ENCODE results near the gene ARRDC4.

ARRDC4 gene

GRCh38 chr15:98000249-98001203 lies 40.0 kb downstream of the ARRDC4 start:
- DNase-seq = no peak

- no peak for DNase-seq
Observed at GRCh38 chr15:98001663-98002194, 41.2 kb downstream of the ARRDC4 start.

DNA sequence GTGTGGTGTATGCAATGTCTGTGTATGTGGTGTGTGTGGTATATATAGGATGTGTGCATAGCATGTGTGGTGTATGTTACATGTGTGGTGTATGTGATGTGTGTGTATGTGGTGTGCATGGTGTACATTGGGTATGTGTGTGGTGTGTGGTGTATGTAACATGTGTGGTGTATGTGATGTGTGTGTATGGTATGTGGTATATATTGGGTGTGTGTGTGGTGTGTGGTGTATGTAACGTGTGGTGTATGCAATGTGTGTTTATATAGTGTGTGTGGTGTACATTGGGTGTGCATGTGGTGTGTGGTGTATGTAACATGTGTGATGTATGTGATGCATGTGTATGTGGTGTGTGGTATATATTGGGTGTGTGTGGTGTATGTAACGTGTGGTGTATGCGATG lies 41.9 kb downstream of the ARRDC4 start:
- DNase-seq = no peak

GRCh38 chr15:98002866-98003265 lies 42.4 kb downstream of the ARRDC4 start:
- no peak for DNase-seq

- no peak for DNase-seq
Observed at GRCh38 chr15:98003518-98003917, 43.0 kb downstream of the ARRDC4 start.

DNA sequence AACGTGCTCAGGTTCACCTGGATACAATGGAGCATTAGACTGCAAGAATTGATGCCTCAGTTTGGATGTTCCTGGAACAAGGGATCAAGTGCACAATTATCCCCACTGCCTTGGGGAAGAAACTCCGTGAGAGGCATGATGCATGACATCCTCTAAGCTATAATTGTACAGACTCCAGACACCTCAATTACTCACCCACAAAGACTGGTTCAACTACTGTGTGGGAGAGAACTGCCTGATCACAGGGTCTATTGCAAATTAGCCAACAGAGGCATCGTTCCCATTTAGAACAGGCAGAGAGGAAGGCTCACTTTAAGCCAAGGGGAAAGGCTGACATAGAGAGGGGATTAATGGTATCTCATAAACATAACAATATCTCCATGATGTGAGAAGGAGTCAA lies 43.5 kb downstream of the ARRDC4 start:
- DNase-seq = no peak

DNA sequence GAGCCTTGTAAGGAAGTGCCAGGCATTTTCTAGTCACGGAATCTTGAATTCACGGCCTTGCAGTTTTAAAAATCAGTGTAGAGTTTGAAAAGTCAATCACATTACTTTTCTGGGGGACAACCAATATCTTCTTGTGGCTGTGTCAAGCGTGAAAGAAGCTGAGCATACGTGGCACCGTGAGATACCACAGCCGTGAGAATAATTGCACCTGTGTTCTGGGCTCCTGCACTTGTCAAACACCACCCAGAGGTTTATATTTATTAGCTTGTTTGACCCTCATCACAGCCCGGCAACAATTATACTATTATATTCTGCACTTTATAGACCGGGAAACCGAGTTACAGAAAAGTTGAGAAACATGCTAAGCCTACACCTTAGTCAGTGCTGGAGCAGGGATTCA lies 45.2 kb downstream of the ARRDC4 start:
- DNase-seq = no peak

DNA sequence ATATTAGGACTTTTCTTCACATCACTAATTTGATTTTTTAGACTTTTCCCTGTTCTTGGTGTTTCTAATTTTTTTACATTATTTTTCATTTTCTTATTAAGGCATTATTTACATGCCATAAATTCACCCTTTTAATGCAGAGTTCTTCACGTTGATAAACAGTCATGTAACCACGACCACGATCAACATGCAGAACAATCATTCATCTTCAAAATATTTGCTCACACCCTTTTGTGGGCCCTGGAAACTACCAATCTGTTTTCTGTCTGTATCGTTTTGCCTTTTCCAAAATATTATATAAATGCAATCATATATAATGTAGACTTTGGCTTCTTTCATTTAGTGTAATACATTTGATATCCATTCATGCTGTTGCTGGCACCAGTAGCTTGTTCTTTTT lies 48.7 kb downstream of the ARRDC4 start:
- no peak for DNase-seq

- no peak for DNase-seq
Observed at GRCh38 chr15:98009971-98010370, 49.5 kb downstream of the ARRDC4 start.

GRCh38 chr15:98012354-98012753 lies 51.9 kb downstream of the ARRDC4 start:
- no peak for DNase-seq

GRCh38 chr15:98013631-98014030 lies 53.1 kb downstream of the ARRDC4 start:
- no peak for DNase-seq

DNA sequence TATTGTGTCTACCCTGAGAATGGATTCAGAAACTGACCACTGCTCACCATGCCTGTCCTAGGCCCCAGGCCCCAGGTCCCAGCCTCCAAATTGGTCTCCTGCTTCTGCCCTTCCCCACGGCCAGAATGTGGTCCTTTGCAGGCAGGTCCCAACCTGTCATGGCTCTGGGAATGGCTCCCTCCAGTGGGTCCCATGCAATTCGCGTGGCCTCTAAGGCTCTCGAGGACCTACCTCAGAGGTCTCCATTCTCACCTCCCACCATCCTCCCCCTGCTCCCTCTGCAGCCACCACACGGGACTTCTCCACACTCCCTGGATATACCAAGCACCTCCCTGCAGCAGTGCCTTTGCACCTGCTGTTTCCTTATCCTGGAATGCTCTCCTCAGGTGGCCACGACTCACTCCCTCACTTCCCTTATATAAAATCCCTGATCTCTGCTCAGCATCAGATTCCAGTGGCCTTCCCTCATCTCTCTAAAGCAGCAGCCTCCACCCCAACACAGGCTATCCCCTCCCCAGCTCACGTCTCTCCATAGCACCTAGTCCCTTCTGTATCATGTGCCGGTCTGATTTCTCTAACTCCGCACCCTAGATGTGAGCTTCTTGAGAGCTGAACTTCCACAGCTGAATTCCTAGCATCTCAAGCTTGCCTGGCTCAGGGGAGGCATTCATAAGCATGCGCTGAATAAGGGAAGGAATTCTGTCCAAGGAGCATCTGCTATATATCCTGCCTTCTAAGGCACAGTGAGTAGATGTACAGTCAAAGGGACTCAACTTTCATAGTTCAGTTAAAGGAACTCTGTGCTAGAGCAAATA lies 56.9 kb downstream of the ARRDC4 start:
- no peak for DNase-seq

- no peak for DNase-seq
Observed at GRCh38 chr15:98018761-98019351, 58.4 kb downstream of the ARRDC4 start.
